HEK293T (cell line): ENCODE results near the gene AKT2.

Experiments
- BHLHE40 ChIP-seq: fragments of 450-650 bp; IDR thresholded peaks from 2 replicates; pipeline ENCODE4 v1.6.1; 2016; ENCODE audit warnings: mild to moderate bottlenecking, moderate library complexity, borderline replicate concordance
- CTBP1 ChIP-seq: fragments of 450-650 bp; IDR thresholded peaks from 2 replicates; pipeline ENCODE4 v1.6.1; 2016; ENCODE audit warnings: borderline replicate concordance
- SP1 ChIP-seq: fragments of 450-650 bp; IDR thresholded peaks from 2 replicates; pipeline ENCODE4 v1.6.1; 2017
- TF ChIP-seq, protein P1 (sequence below): fragments of 450-650 bp; IDR thresholded peaks from 2 replicates; pipeline ENCODE4 v1.6.1; 2016

DNA sequence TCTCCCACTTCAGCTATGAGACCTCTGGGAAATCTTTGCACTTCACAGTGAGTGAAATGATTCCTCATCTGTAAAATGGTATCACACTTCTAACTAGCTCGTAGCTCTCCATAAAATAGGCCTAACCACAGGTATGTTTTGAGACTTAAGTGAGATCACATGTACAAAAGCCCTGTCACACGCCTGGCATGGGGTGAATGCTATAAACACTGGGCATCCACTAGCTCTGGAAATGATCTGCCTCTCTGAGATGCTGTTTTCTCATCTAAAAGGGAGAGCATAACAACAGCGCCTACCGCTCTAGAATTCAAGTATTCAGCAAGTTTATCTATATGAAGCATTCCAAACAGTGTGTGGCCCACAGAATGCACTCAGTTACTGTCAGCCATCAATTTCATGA lies 2.2 kb downstream of the AKT2 start:
- TF ChIP-seq, protein P1, sequence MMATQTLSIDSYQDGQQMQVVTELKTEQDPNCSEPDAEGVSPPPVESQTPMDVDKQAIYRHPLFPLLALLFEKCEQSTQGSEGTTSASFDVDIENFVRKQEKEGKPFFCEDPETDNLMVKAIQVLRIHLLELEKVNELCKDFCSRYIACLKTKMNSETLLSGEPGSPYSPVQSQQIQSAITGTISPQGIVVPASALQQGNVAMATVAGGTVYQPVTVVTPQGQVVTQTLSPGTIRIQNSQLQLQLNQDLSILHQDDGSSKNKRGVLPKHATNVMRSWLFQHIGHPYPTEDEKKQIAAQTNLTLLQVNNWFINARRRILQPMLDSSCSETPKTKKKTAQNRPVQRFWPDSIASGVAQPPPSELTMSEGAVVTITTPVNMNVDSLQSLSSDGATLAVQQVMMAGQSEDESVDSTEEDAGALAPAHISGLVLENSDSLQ = no peak
- TF ChIP-seq BHLHE40 (no peak), SP1 (no peak), CTBP1 (no peak)
